ENCODE measurements around the gene VCL.
"Not testable (repeated sequence)": the region's sequence is repeated elsewhere in the genome, so short reads cannot be mapped to it uniquely, and the experiment has no call there.

The VCL gene

DNA sequence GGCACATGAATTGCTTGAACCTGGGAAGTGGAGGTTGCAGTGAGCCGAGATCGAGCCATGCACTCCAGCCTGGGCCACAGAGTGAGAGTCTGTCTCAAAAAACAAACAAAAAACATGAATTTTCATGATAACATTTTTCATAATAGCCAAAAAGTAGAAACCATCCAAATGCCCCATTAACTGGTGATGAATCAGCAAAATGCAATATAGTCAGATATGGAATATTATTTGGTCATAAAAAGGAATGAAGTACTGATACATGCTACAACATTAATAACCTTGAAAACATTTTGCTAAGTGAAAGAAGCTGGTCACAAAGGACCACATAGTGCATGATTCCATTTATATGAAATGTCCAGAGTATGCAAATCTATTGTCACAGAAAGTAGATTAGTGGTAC is 24.5 kb upstream of the VCL start:
- DNase-seq: no peak

DNA sequence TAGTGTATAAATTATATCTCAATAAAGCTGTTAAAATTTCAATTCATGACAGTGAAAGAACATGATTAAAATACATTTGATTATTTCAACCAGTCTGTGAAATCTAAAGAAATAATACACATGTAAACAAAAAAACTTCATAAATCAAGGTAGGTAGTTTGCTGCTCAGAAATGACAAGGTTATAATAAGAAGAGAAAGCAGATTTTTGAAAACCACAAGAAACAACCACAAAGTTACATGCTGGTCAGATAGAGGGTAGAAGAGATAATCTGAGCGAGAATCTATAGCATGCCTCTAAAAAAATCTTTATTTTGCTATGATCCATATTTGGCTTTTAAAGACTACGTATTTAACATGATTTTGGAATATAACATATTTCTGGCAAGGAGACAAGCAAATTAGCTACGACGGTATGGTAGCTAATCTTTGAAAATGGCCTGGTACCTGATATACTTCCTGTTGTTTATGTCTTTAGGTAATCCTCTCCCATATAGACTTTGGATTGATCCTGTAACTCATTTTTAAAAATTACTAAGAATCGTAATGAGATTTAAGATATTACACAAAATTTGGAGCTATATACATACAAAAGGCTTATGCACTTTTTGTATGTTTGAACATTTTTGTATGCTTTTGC is 23.5 kb upstream of the VCL start:
- DNase-seq: no peak

- no peak for DNase-seq
These were observed 22.5 kb upstream of the VCL start for GRCh38 chr10:73975388-73975787.

DNA sequence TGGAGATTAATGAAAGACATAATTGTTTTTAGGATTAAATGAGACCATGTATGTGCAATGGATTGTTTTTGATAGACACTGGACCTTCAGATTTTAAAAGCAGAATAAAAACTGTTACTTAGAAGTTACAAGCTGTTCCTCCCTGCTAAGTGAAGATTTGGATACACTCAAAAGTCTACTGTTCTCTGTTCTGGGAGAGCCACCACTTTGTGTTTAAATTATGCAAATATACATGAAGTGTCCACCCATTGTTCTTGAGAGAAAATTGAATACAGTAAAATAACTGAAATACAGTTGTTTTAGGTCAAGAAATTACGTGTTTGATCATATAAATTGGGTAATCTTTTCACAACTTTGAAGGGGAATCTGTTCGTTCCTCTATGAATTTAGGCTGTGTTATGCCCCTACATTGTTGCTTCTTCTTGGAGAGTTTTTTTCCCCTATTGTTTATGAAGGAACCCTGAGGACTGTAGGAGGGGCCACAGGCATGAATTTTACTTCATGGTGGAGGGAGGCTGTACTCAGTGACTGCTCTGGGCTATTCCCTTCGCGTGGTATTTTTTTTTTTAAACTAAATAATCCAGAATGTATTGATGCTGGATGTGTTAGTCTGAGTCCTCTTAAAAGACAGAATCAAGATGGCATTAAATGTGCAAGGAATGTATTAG is 18.6 kb upstream of the VCL start:
- no peak for DNase-seq

- no peak for DNase-seq
These were observed 18.0 kb upstream of the VCL start for GRCh38 chr10:73979809-73980433.

- no peak for DNase-seq
These were observed 16.1 kb upstream of the VCL start for GRCh38 chr10:73981812-73982211.

DNA sequence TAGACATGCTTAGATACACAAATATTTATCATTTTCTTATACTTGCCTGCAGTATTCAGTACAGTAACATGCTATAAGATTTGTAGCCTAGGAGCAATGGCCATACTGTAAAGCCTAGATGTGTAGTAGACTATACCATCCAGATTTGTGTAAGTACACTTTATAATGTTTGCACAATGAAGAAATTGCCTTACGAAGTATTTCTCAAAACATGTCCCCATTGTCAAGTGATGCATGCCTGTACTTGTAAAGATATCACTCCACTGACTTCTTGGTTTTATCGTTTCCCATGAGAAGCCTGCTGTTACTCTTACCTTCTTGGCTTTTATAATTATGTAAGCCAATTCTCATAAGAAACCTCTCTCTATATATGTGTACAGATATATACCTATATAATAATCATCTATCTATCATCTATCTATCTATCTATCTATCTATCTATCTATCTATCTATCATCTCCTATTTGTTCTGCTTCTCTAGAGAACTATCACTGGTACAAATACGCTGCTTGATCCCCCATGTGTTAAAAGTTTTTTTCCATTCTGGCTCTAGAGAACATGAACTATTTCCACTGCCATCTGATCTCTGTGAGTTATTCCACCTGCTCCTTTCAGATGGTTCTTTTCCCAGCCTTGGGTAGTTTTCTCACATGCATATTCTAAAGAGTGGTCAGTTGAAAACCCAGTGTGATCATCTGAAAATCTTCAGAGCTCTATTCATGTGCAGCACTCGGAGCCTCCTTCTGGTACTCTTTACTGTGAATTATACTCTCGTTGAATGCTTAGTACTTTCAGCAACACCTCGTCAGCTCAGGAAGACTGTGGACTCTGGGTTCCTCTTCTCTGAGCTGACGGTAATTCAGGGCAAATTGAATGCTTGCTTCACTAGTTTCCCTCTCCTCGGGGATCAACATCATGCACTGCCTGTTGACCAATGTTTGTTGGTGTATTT is 14.5 kb upstream of the VCL start:
- no peak for DNase-seq

DNA sequence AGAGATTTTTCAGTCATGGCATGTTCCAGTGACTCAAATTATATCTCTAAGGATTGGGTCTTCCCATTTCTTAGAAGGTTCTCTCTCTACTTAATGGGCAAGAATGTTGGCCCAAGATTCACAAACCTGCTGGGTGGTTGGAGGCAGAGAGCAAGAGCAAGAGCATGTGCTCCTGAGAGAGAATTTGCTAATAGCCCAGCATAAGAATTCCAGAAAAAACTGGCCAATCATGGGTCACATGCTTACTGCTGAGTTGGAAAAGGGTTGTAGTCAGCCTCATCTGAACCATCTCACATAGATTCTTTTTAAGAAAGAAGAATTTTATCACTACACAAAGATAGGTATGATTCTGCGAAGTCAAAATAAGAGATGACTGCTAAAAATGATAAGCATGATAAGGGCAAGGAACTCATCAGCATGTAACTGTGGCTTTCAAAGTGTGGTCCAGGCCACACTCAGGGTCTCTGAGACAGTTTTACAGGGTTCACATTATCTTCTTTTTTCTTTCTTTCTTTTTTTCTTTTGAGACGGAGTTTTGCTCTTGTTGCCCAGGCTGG is 8.2 kb upstream of the VCL start:
- no peak for DNase-seq

- DNase-seq: no peak
These were observed 6.6 kb upstream of the VCL start for GRCh38 chr10:73991203-73991883.

- DNase-seq: no peak
These were observed 6.1 kb upstream of the VCL start for GRCh38 chr10:73991884-73992245.

DNA sequence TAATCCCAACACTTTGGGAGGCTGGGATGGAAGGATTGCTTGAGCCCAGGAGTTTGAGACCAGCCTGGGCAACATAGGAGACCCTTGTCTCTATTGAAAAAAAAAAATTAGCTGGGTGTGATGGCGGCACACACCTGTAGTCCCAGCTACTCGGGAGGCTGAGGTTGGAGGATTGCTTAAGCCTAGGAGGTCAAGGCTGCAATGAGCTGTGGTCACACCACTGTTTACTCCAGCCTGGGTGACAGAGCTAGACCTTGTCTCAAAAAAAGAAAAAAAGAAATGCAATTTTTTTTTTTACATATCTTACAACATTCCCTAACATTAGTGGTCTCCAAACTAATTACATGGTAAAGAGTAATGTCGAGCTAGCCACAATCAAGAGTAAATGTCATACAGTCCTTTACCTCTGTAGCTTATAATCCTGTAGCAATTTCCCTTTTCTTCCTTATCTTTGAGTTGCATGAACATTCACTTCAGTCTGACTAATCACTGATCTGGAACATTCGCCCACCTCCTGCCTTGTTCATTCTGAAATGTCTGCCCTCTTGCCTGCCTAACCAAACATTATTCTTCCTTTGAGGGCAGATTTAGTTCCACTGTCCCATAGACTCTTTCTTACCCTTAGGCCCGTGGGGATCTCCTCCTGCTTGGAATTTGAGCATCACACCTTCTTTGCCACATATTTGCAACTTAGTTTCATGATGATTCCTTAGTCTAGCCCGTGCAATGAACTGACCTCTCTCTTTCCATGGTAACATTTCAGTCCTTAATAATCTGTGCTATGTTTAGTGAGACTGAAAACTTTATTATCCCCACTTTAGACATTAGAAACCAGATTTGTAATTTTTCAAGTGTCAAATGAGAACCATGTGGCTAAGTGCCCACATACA is 4.8 kb upstream of the VCL start:
- no peak for DNase-seq

- no peak for DNase-seq
These were observed 2.9 kb upstream of the VCL start for GRCh38 chr10:73995035-73995358.

GRCh38 chr10:73997461-73997786 is 492 bp upstream of the VCL start:
- DNase-seq: no peak

- no peak for DNase-seq
These were observed 660 bp downstream of the VCL start for GRCh38 chr10:73998623-73998928.

GRCh38 chr10:73998929-73999691 is 1.2 kb downstream of the VCL start:
- peak; percentile 74 for DNase-seq

DNA sequence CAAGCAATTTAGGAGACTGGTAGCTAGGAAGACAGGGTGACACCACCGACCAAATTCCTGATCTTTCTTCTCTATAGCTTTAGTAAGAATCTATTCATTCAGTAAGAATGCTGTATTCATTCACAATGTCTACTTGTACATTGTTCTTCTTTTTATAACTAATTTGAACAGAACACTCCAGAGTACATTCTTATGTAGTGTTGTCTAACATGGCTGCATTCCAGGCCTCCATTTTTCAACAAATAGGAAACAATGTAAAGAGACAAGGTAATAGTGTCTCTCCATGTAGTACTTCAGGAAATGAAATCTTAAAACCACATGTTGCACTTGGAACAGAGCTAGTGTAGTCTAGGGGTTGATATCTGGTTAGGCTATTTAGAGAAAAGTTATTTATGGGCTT is 1.8 kb downstream of the VCL start:
- DNase-seq: no peak

GRCh38 chr10:74000244-74000643 is 2.3 kb downstream of the VCL start:
- not testable (repeated sequence) for DNase-seq

- no peak for DNase-seq
These were observed 3.2 kb downstream of the VCL start for GRCh38 chr10:74000892-74001669.

- DNase-seq: no peak
These were observed 8.4 kb downstream of the VCL start for GRCh38 chr10:74006269-74006668.

- DNase-seq: no peak
These were observed 10.4 kb downstream of the VCL start for GRCh38 chr10:74008212-74008731.
